CD14-positive monocyte (primary cell): ENCODE measurements around the gene SIAH1. TPM values are rescaled to one million over a fixed set of nuclear protein-coding genes. Genes with fewer than 3 reads are reported as not detected.

ENCODE experiments used
- DNase-seq, 3 donors: peaks; one replicate each; pipeline ENCODE4 v3.0.0-alpha.2; 2011 to 2022
- H2AFZ ChIP-seq: 2 replicates; pipeline ENCODE4 v1.6.0; 2012; ENCODE audit warnings: mild to moderate bottlenecking, low read depth, low read length, inconsistent platforms; ENCODE audit not compliant: insufficient read depth, poor library complexity, severe bottlenecking
- H3K27ac ChIP-seq, 2 donors: 1 replicate in 1 of 2; 2 replicates in 1 of 2; pipeline ENCODE4 v1.5.1; 2012 to 2013; ENCODE audit warnings: low read length in 2 of 2, control low read depth in 1 of 2, inconsistent platforms in 1 of 2, low read depth in 1 of 2, mild to moderate bottlenecking in 1 of 2
- H3K27me3 ChIP-seq, 2 donors: one replicate each; pipeline versions ENCODE4 v1.6.0 to v1.6.1; 2011 to 2013; ENCODE audit warnings: low read length in 2 of 2; ENCODE audit not compliant: control insufficient read depth in 2 of 2, insufficient read depth in 2 of 2
- H3K36me3 ChIP-seq, 2 donors: replicated peaks in 1 of 2; 1 replicate in 1 of 2; 2 replicates in 1 of 2; pipeline versions ENCODE4 v1.5.1 to v1.6.1; 2012 to 2013; ENCODE audit warnings: low read length in 2 of 2, control low read depth in 1 of 2, inconsistent platforms in 1 of 2, mild to moderate bottlenecking in 1 of 2; ENCODE audit not compliant: insufficient read depth in 2 of 2, control insufficient read depth in 1 of 2
- H3K4me1 ChIP-seq, 2 donors: 1 replicate in 1 of 2; 2 replicates in 1 of 2; pipeline versions ENCODE4 v1.5.1 to v1.6.1; 2012 to 2013; ENCODE audit warnings: low read length in 2 of 2, control low read depth in 1 of 2, inconsistent platforms in 1 of 2, mild to moderate bottlenecking in 1 of 2, moderate library complexity in 1 of 2; ENCODE audit not compliant: insufficient read depth in 2 of 2, control insufficient read depth in 1 of 2
- H3K4me2 ChIP-seq: replicated peaks from 2 replicates; pipeline ENCODE3; 2012; ENCODE audit warnings: low read length, moderate library complexity, mild to moderate bottlenecking; ENCODE audit not compliant: poor library complexity, severe bottlenecking; ENCODE audit errors: extremely low read depth
- H3K4me3 ChIP-seq, 3 experiments: fragments of 200-600 bp in 1 of 3; sonication (generic) in 1 of 3; replicated peaks in 1 of 3; 1 replicate in 2 of 3; 2 replicates in 1 of 3; pipeline ENCODE4 v1.5.1; 2011 to 2013; ENCODE audit warnings: low read length in 3 of 3, mild to moderate bottlenecking in 3 of 3, control low read depth in 2 of 3, low read depth in 2 of 3, inconsistent platforms in 1 of 3, moderate library complexity in 1 of 3
- H3K79me2 ChIP-seq: 2 replicates; pipeline ENCODE4 v1.6.0; 2012; ENCODE audit warnings: mild to moderate bottlenecking, control low read depth, inconsistent platforms, low read length, moderate library complexity; ENCODE audit not compliant: insufficient read depth
- H3K9ac ChIP-seq: 2 replicates; pipeline ENCODE4 v1.6.0; 2017; ENCODE audit warnings: low read length, mild to moderate bottlenecking; ENCODE audit not compliant: insufficient read depth, poor library complexity, severe bottlenecking
- H3K9me3 ChIP-seq, 2 donors: replicated peaks in 1 of 2; 1 replicate in 1 of 2; 2 replicates in 1 of 2; pipeline versions ENCODE4 v1.5.1 to v1.6.1; 2012 to 2013; ENCODE audit warnings: low read length in 2 of 2, control low read depth in 1 of 2; ENCODE audit not compliant: control insufficient read depth in 1 of 2, insufficient read depth in 1 of 2
- H4K20me1 ChIP-seq: 2 replicates; pipeline ENCODE4 v1.6.0; 2012; ENCODE audit warnings: mild to moderate bottlenecking, low read length, control low read depth, moderate library complexity; ENCODE audit not compliant: insufficient read depth
- H3K27ac Mint-ChIP-seq, 7 donors: one replicate each; pipeline ENCODE4 v1.8.0; 2020; ENCODE audit warnings: mild to moderate bottlenecking in 7 of 7, mixed read lengths in 7 of 7, moderate library complexity in 6 of 7, inconsistent platforms in 2 of 7
- H3K27me3 Mint-ChIP-seq, 3 donors: one replicate each; pipeline ENCODE4 v1.8.0; 2021 to 2022; ENCODE audit warnings: low read depth in 3 of 3, mild to moderate bottlenecking in 3 of 3, mixed read lengths in 3 of 3, moderate library complexity in 3 of 3, inconsistent platforms in 1 of 3
- H3K36me3 Mint-ChIP-seq, 2 donors: one replicate each; pipeline ENCODE4 v1.8.0; 2020; ENCODE audit warnings: mixed read lengths in 2 of 2, inconsistent platforms in 1 of 2, mild to moderate bottlenecking in 1 of 2
- H3K4me1 Mint-ChIP-seq: one replicate; pipeline ENCODE4 v1.8.0; 2020; ENCODE audit warnings: mild to moderate bottlenecking, mixed read lengths
- H3K4me3 Mint-ChIP-seq, 2 donors: one replicate each; pipeline ENCODE4 v1.8.0; 2020; ENCODE audit warnings: mild to moderate bottlenecking in 2 of 2, mixed read lengths in 2 of 2, moderate library complexity in 1 of 2
- H3K9me3 Mint-ChIP-seq, 7 donors: one replicate each; pipeline ENCODE4 v1.8.0; 2020 to 2022; ENCODE audit warnings: mixed read lengths in 7 of 7, mild to moderate bottlenecking in 6 of 7, moderate library complexity in 6 of 7, inconsistent platforms in 2 of 7
- CTCF ChIP-seq: fragments of 200-600 bp; IDR thresholded peaks from one replicate; pipeline ENCODE4 v1.8.0; 2022; ENCODE audit warnings: antibody characterized with exemption, mild to moderate bottlenecking
- WGBS: methylation state at CpG from one replicate; pipeline ENCODE4 v1.1.5; 2013; ENCODE audit warnings: missing lambda C conversion rate; ENCODE audit not compliant: insufficient coverage; 5-methylcytosine and 5-hydroxymethylcytosine counted together
- intact Hi-C, 2 donors: fragments of 100-400 bp; cut with micrococcal nuclease; formaldehyde crosslinking; loops; one replicate each; pipeline versions ENCODE4 v1.15.0 to v1.15.1; 2023
- polyA plus RNA-seq, 3 donors: library from polyadenylated mRNA; depleted of rRNA in 1 of 3; unstranded in 2 of 3; stranded (reverse) in 1 of 3; fragments of 300-500 nt in 2 of 3; fragments of >200 nt in 1 of 3; fragmentation: Illumina TruSeq in 2 of 3; gene quantifications; 1 replicate in 2 of 3; 2 replicates in 1 of 3; pipeline ENCODE4 v1.2.3, GENCODE V29; 2012 to 2021

Gene SIAH1
- polyA plus RNA-seq, 3 donors: 4.9 to 11.8 (median 5.6) TPM

GRCh38 chr16:48433850-48434530, 48.8 kb upstream of the SIAH1 start:
- Histone ChIP-seq H3K9ac (peak overlapping the region; percentile 29), H3K27me3 (no peaks in the 10 kb centered on the region), H3K27ac (peak overlapping the region; percentile 33 to 85), H3K36me3 (no peaks in the 10 kb centered on the region), H4K20me1 (no peaks in the 10 kb centered on the region), H3K79me2 (no peaks in the 10 kb centered on the region), H3K9me3 (no peaks in the 10 kb centered on the region), H3K4me1 (peaks cover 42 to 46% of the 10 kb centered on the region in 2 donors), H3K4me3 (peak overlapping the region in 1 of 3 experiments; percentile 45), H3K4me2 (peak overlapping the region; percentile 45), H2AFZ (peak overlapping the region; percentile 44)
- H3K27me3 Mint-ChIP-seq: peaks cover 0 to 3% (median 1%) of the 10 kb centered on the region in 3 donors
- peaks cover 0 to 6% (median 0%) of the 10 kb centered on the region in 7 donors for H3K9me3 Mint-ChIP-seq
- peak overlapping the region; percentile 83 to 95 (median 90) for H3K27ac Mint-ChIP-seq
- DNase-seq: peak; percentile 27 to 54 (median 45)
- H3K36me3 Mint-ChIP-seq: no peaks in the 10 kb centered on the region
- intact Hi-C loops: loop anchor here in 1 of 2 donors (5.0 kb wide), 1 partner anchor 47 kb away; the partner anchor contains the start of gene SIAH1
- peak overlapping the region; percentile 58 for H3K4me3 Mint-ChIP-seq
- WGBS: 6% methylated on average over 3 of the region's 5 CpGs
- peaks cover 45% of the 10 kb centered on the region for H3K4me1 Mint-ChIP-seq
- no peak for TF ChIP-seq CTCF

- Mint-ChIP-seq H3K27me3 (peaks cover 0 to 3% (median 1%) of the 10 kb centered on the region in 3 donors), H3K36me3 (no peaks in the 10 kb centered on the region), H3K27ac (peak overlapping the region; percentile 83 to 95 (median 90)), H3K4me1 (peaks cover 49% of the 10 kb centered on the region), H3K9me3 (peaks cover 0 to 6% (median 0%) of the 10 kb centered on the region in 7 donors), H3K4me3 (peak overlapping the region; percentile 25 to 58)
- H3K27me3 ChIP-seq: no peaks in the 10 kb centered on the region
- no peak for DNase-seq
- H3K27ac ChIP-seq: peak overlapping the region; percentile 33 to 85
- H3K9ac ChIP-seq: no peak overlapping the region
- no peaks in the 10 kb centered on the region for H4K20me1 ChIP-seq
- no peak overlapping the region for H2AFZ ChIP-seq
- intact Hi-C loops: loop anchor here in 1 of 2 donors (5.0 kb wide), 1 partner anchor 46 kb away; the partner anchor contains the start of gene SIAH1
- H3K36me3 ChIP-seq: no peaks in the 10 kb centered on the region
- peaks cover 42 to 46% of the 10 kb centered on the region in 2 donors for H3K4me1 ChIP-seq
- 98% methylated on average over 18 of the region's 18 CpGs for WGBS
- no peak for TF ChIP-seq CTCF
- no peaks in the 10 kb centered on the region for H3K9me3 ChIP-seq
- peak overlapping the region; percentile 45 for H3K4me2 ChIP-seq
- no peaks in the 10 kb centered on the region for H3K79me2 ChIP-seq
- peak overlapping the region in 1 of 3 experiments; percentile 45 for H3K4me3 ChIP-seq
Measured at GRCh38 chr16:48433116-48433849, 48.1 kb upstream of the SIAH1 start.
